ENCODE measurements around the gene SOX6. TPM values are rescaled to one million over a fixed set of nuclear protein-coding genes. Genes with fewer than 3 reads are reported as not detected.

The SOX6 gene
- total RNA-seq, 2 experiments from 2014 or later = 0.36 TPM; not detected in 1

DNA sequence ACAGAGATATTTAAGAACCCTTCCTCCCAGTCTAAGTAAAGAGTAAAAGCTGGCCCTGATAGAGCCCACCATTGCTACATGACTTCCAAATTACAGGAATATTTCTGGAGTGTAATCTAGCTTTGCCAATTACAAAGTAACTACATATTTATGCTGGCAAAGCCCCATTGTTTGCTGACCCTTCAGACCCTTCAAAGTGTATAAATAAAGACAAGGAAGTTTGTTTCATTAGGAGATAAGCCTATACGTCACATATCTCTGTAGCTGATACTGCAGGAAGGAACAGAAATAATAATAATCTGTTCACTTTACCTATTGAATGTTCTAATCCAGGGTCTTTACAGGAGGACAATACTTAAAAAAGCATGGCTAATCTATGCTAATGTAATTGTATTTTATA is 375.1 kb downstream of the SOX6 start:
- ChIA-PET POLR2A (interaction anchor here (0.6 kb wide), 1 partner anchor 19 kb away, joined by 4 read pairs; no protein-coding TSS in a partner anchor), CTCF (interaction anchor here (1.6 kb wide), 1 partner anchor 21 kb away, joined by 3 read pairs; no protein-coding TSS in a partner anchor)
- ATAC-seq (no peak), DNase-seq (no peak)
- no peak overlapping the region for H3K27ac Mint-ChIP-seq
- H3K9me3 Mint-ChIP-seq = no peaks in the 10 kb centered on the region
- H3K4me3 Mint-ChIP-seq = no peak overlapping the region
- no peaks in the 10 kb centered on the region for H3K27me3 Mint-ChIP-seq
- H3K4me1 Mint-ChIP-seq (ENCODE audit: low read depth) = no peaks in the 10 kb centered on the region
- intact Hi-C loops (cut with micrococcal nuclease) = no loop called here
- no peak for TF ChIP-seq CTCF (IDR thresholded peaks at IDR 0.05)
- H3K36me3 Mint-ChIP-seq (ENCODE audit: low read depth) = no peaks in the 10 kb centered on the region

DNA sequence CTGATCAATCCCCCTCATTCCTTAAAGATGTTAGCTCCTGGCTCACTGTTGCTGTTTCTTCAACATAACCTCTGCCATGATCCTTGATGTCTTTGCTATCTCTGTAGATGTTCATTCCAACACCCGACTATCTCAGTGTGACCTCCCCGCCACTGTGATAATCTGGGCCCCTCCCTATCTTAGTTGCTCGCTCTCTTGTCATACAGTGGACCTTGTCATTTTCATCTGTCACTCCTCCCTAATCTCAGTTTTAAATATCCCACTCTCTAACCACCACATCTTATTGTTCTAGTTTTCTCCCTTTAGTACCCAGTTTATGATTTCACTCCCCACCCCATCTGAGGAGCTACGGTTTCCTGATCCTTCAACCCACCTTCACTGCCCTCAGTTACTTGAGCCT is 379.2 kb downstream of the SOX6 start:
- no peaks in the 10 kb centered on the region for H3K9me3 Mint-ChIP-seq
- intact Hi-C loops (cut with micrococcal nuclease) = no loop called here
- TF ChIP-seq CTCF (IDR thresholded peaks at IDR 0.05) = no peak
- DNase-seq (no peak), ATAC-seq (no peak)
- POLR2A ChIA-PET = interaction anchor here (1.1 kb wide), 1 partner anchor 11 kb away, joined by 4 read pairs; no protein-coding TSS in a partner anchor
- no peak overlapping the region for H3K4me3 Mint-ChIP-seq
- H3K27ac Mint-ChIP-seq = no peak overlapping the region
- H3K36me3 Mint-ChIP-seq (ENCODE audit: low read depth) = no peaks in the 10 kb centered on the region
- H3K27me3 Mint-ChIP-seq = no peaks in the 10 kb centered on the region
- no peaks in the 10 kb centered on the region for H3K4me1 Mint-ChIP-seq (ENCODE audit: low read depth)
- CTCF ChIA-PET = no interaction called here

DNA sequence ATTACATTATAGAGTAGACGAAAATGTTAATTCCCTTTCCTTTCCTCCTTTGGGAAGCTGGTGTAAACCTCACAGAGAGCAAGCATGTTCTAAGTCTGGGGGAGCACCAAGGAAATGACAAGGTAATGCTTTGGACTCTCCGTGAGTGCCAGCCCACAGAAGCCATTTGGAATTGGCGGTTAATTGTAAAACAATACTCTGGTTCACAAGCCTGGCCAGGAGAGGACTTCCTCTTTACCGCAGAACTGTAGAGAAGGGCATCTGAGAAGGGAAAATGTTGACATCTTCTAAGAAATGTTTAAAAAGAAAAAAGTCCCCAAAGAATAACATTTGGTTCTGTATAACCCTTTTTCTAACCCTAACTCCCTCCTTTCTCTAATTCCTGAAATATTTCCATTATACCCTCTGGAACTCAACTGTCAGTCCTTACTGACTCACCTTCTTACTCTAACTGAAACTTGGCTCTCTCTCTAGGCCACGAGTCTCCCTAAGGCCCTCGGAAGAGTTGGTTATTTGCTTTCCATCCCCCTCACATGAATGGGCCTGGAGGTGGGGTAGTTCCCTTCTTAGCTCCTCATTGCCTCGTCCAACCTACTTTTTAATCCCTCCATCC is 379.8 kb downstream of the SOX6 start:
- POLR2A ChIA-PET = no interaction called here
- ATAC-seq = no peak
- CTCF ChIA-PET = no interaction called here
- no peaks in the 10 kb centered on the region for H3K9me3 Mint-ChIP-seq
- TF ChIP-seq CTCF (IDR thresholded peaks at IDR 0.05) = no peak
- no peaks in the 10 kb centered on the region for H3K4me1 Mint-ChIP-seq (ENCODE audit: low read depth)
- no peaks in the 10 kb centered on the region for H3K36me3 Mint-ChIP-seq (ENCODE audit: low read depth)
- no peak for DNase-seq
- no peak overlapping the region for H3K4me3 Mint-ChIP-seq
- intact Hi-C loops (cut with micrococcal nuclease) = no loop called here
- no peaks in the 10 kb centered on the region for H3K27me3 Mint-ChIP-seq
- no peak overlapping the region for H3K27ac Mint-ChIP-seq

DNA sequence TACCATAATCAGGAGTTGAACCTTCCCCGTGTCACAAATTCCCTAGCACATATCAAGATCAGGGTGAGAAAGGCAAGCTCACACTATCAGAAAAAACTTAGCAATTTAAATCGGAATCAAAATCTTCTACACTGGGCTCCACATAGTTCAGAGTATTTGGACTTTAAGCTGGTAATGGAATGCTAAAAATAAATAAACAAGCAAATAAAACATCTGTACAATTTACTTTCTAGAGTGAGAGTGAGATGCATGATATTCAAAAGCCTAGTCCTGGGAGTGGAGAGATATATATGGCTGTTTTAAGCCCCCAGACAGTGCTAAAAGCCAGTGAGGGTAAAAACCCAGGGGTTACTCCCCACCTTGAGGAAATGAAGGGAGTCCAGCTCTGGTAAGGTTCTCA is 380.6 kb downstream of the SOX6 start:
- Mint-ChIP-seq H3K9me3 (no peaks in the 10 kb centered on the region), H3K36me3 (ENCODE audit: low read depth) (no peaks in the 10 kb centered on the region), H3K4me3 (no peak overlapping the region), H3K27ac (no peak overlapping the region), H3K4me1 (ENCODE audit: low read depth) (no peaks in the 10 kb centered on the region), H3K27me3 (no peaks in the 10 kb centered on the region)
- intact Hi-C loops (cut with micrococcal nuclease) = no loop called here
- ChIA-PET POLR2A (no interaction called here), CTCF (no interaction called here)
- DNase-seq = no peak
- no peak for TF ChIP-seq CTCF (IDR thresholded peaks at IDR 0.05)
- ATAC-seq = no peak

DNA sequence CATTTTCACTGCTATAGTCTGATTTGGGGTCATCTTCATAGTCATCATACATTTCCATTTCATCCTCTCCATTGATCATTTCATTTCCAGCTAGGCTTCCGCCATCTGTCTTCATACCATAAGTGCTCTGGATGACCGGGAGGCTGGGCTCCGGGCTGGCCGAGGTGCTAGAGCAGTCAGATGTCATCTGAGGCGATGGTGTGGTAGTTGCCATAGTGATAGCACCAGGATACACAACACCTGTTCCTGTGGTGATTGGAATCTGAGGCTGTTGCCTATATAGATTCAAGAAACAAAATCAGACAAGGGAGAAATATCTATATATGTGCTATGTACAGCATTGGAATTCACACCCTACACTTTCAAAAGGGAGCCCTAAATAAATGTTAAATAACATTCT is 383.5 kb downstream of the SOX6 start:
- ATAC-seq (no peak), DNase-seq (no peak)
- no peaks in the 10 kb centered on the region for H3K36me3 Mint-ChIP-seq (ENCODE audit: low read depth)
- peaks cover 2% of the 10 kb centered on the region for H3K4me1 Mint-ChIP-seq (ENCODE audit: low read depth)
- POLR2A ChIA-PET = interaction anchor here (0.6 kb wide), 1 partner anchor 421 kb away, joined by 4 read pairs; no protein-coding TSS in a partner anchor
- no peaks in the 10 kb centered on the region for H3K9me3 Mint-ChIP-seq
- H3K27ac Mint-ChIP-seq = no peak overlapping the region
- H3K27me3 Mint-ChIP-seq = no peaks in the 10 kb centered on the region
- H3K4me3 Mint-ChIP-seq = no peak overlapping the region
- no peak for TF ChIP-seq CTCF (IDR thresholded peaks at IDR 0.05)
- CTCF ChIA-PET = no interaction called here
- intact Hi-C loops (cut with micrococcal nuclease) = no loop called here
